HG03175 (cell line): ENCODE results near the gene PCBP4.

Source experiments
- ATAC-seq: cut with Tn5 transposase; IDR thresholded peaks from one replicate; pipeline ENCODE4 v1.9.1; 2021; ENCODE audit warnings: mild to moderate bottlenecking, moderate library complexity; ENCODE audit not compliant: unreplicated experiment

Gene PCBP4

GRCh38 chr3:51967384-51968169 lies at the start of gene PCBP4:
Gene PCBP4 (minus strand): TSS chr3:51967454. CDS start chr3:51961240, 6,214 bp downstream.
- ATAC-seq = no peak

DNA sequence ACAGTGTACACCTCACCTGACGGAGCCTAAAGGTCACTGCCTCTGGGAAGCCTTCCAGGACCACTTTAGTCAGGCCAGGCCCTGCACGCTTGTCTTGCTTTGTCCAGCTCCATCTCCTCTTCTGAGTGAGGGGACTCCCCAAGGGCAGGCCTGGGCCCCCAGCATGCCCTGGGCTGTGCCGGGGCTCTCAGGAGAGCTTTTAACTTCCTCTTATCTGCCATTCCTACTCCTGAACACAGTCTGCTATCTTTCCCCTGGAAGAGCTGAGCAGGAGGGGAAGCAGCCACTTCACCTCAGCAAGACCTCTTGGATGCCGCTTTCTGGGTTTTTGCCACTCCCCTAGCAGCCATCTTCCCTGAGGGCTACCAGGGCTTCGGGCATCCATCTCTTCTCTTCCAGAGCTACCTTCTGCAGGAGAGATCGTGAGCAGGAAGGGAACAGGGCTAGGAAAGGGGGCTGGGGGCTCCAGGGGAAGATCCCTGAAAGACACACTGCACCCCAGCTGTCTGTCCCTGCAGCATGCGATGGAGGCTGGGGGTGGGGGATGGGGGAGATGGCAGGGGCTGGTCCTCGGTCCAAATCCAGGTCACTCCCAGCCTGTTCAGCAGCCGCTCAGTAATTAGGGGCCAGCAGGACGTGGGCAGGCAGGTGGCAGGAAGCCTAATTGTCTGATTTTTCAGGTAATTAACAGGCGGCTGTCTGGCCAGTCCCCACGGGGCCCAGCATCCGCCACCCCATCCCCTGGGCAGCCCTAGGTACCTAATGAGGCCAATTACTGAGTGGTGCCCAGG lies 48.4 kb upstream of the PCBP4 start:
- ATAC-seq = no peak

DNA sequence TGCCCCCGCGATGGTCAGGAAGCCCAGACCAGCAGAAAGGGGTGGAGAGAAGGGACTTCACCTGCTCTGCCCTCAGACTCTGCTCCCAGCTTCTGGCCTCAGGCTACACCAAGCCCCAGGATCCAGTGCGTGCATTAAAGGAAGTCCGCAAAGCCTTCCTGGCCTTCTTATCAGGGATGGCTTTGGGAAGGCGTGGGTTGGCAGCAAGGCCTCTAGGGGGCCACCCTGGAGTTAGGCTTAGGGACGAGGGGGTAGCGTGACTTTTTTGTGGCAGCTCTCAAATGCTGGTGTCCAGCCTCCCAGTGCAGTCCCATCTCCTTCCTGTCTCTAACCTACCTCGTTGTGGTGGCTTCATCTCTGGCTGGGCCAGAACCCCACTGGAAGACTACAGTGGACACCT lies 47.4 kb upstream of the PCBP4 start:
- no peak for ATAC-seq

GRCh38 chr3:52013802-52014598 lies 46.7 kb upstream of the PCBP4 start:
- ATAC-seq = no peak

DNA sequence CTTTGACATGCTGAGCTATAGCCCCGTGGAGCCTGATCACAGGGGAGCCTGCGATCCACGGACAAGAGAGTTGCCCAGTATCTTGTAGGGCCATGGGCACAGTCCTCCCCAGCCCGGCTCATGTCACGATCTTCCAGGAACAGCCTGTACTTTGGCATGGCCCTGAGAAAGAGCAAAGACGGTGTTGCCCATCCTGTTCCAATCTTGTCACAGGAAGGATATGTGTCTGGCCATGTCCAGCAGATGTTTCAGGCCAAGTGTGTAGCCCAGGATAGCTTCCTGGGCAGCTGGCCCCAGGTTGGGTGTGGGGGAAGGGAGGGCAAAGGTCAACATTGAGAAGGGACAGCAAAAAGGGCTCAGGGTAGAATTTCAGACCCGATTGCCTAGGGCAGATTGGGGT lies 45.4 kb upstream of the PCBP4 start:
- no peak for ATAC-seq

GRCh38 chr3:52010431-52010830 lies 43.2 kb upstream of the PCBP4 start:
- no peak for ATAC-seq

DNA sequence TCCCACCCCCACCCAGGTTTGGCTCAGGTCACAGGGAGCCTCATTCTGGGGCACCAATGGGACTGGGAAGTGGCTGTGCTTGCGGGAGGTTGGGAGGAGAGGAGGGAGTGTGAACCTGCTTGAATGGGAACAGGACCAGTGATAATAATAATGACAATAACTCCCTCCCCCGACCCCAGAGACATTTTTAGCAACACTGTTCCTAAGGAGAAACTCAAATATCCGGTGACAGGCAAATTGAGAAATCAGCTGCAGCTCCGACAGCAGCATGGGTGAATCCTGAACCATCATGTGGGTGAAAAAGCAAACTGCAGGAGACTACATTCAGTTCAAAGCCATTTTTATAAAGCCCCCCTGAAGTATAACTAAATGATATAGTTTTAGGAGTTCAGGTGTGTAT lies 40.0 kb upstream of the PCBP4 start:
- no peak for ATAC-seq

- no peak for ATAC-seq
Measured at GRCh38 chr3:52006820-52007133, 39.5 kb upstream of the PCBP4 start.

GRCh38 chr3:52006017-52006819 lies 39.0 kb upstream of the PCBP4 start:
- no peak for ATAC-seq

GRCh38 chr3:52005571-52005986 lies 38.3 kb upstream of the PCBP4 start:
- no peak for ATAC-seq

DNA sequence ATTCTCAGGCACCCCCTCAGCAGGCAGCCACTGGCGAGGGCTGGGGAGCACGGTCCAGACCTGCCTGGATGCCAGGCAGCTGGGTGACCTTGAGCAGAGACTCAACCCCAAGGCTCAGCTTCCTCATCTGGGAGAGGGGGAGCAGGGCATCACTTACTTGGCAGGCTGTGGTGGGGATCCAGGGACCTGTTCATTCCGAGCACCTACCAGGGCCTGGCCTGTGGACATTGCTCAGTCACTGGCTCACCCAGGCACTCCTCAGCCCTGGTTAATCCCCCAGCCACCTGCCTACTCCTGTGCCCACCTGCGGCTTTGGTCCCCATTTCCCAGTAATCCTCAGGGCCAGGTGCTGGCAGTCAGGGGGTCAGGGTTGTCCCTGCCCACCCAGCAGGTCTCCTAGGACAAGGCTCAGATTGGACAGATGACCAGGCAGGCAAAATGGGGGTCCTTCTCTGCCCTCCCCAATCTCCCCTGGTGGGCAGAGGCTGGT lies 37.7 kb upstream of the PCBP4 start:
- no peak for ATAC-seq

DNA sequence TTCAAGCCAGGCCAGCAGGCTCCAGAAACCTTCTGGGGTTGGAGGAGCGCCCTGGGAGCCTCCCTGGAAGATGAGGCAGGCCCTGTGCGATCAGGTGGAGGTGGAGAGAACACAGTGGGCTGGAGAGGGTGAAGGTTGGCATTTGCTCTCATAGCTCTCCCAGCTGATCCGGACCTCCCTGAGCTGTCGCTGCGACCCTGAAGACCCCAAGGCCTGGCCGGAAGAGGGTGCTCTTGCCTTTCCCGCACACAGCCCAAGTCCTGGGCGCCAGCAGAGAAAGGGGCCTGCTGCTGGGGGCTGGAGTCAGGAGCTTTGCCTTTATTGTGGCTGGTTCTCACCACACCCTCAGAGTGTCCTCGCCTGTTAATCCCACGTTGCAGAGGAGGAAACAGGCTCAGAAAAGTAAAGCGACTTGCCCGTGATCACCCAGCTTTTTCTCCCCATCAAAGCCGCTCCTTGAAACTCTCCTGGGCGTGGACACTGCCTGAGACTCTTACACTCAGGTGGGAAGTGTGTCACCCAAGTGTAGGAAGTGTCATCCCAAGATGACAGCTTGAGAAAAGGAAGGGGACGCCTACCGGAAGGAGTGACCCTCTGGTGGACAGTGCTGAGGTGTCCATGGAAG lies 37.0 kb upstream of the PCBP4 start:
- ATAC-seq = no peak

DNA sequence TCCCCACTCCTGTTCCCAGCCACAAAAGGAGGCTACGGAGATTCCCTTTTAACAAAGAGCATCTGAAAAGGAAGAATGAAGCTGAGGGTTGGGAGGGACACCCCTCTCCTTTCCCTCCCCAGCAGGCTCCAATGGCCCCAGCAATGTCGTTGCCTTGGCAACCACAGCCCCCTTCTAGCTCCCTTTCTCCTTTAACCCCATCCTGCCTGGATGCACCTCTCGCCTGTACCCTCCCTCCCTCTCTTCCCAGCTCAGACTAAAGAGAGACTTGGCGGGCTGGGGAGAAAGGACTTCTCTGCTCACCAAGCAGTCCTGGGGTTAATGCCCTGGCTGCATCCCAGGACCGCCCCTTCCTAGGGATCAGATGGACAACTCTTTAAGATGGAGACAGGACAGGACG lies 35.5 kb upstream of the PCBP4 start:
- ATAC-seq = no peak

DNA sequence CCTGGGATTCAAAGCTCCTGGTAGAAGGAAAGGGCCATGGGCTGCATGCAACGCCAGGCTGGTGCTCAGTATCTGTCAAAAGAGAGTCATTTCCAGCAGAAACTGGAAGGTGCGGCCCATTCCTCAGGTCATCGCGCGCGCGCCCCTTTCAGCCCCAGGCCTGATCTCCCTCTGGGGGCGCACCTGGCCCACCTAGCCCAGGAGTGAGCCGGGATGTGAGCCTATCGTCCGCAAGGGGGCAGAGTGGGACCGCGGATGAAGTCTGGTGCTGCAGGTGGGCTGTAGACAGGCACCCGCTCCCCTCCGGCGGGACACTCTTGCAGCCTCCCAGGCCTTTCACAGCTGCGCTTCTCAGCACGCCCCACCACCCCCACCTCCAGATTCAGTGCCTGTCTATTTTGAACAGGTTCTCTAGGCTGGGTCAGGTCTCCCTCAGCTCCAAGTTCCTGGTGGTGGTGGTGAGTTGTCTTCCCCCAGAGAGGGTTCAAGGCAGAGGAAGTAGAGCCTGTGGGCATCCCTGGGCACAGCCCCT lies 34.3 kb upstream of the PCBP4 start:
- peak; percentile 85 for ATAC-seq

- ATAC-seq = no peak
Measured at GRCh38 chr3:51999846-52000245, 32.6 kb upstream of the PCBP4 start.

DNA sequence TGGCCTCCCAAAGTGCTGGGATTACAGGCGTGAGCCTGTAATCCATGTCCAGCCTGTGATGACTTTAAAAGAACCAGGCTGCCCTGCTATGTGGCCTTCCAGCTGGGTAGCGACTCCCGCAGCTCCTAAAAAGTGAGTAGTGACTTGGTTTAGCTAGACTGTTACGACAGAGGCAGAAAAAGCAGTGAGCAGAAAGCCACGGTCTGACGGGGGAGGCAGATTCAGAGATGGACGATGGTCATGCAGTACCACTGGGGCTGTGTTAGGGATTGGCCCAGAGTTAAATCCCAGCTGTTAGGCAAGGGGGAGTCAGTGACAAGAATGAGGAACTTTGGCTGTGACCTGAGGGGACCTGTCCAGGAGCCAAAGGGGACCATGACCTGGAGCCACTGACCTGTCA lies 31.5 kb upstream of the PCBP4 start:
- no peak for ATAC-seq

DNA sequence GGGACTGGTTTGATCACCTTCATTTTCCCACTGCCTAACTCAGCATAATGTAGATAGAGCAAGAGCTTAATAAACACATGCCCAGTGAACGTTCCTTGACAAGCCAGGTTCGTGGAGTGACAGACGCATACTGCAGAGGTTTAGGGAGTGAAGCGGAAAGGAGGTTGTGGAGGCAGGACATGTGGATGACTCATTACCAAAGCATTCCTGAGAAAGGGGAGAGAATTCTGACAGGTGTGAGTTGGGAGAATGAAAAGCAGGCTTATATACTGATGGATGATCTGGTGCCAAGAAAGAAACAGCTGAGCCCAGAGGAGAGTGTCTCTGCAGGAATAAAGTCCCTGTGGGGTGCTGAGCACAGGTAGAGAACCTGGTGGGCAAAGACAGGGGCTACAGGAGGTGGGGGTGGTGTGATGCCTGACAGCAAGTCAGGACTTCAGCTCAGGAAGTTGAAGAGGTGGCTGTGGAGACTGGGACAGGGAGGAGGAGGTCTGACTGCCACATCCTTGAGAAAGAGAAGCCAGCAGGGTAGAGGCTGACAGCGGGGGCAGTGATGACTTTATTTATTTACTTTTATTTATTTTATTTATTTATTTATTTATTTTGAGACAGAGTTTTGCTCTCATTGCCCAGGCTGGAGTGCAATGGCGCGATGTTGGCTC lies 30.8 kb upstream of the PCBP4 start:
- ATAC-seq = no peak

GRCh38 chr3:51997172-51997571 lies 29.9 kb upstream of the PCBP4 start:
- no peak for ATAC-seq
